Measurements from ENCODE around the gene CLECL1.
"Not testable (repeated sequence)": the region's sequence is repeated elsewhere in the genome, so short reads cannot be mapped to it uniquely, and the experiment has no call there.

The CLECL1 gene

GRCh38 chr12:9718968-9719367, 13.9 kb downstream of the CLECL1 start:
- no peak for DNase-seq

GRCh38 chr12:9717070-9717925, 15.6 kb downstream of the CLECL1 start:
- no peak for DNase-seq

- not testable (repeated sequence) for DNase-seq
These were observed 19.8 kb downstream of the CLECL1 start for GRCh38 chr12:9713032-9713558.

GRCh38 chr12:9711664-9712063, 21.2 kb downstream of the CLECL1 start:
- no peak for DNase-seq

GRCh38 chr12:9710584-9711375, 22.1 kb downstream of the CLECL1 start:
- no peak for DNase-seq

GRCh38 chr12:9708853-9709252, 24.0 kb downstream of the CLECL1 start:
- no peak for DNase-seq

- peak; percentile 70 for DNase-seq
These were observed 24.8 kb downstream of the CLECL1 start for GRCh38 chr12:9707864-9708808.

GRCh38 chr12:9707356-9707755, 25.5 kb downstream of the CLECL1 start:
- DNase-seq = no peak

- no peak for DNase-seq
These were observed 26.7 kb downstream of the CLECL1 start for GRCh38 chr12:9706086-9706685.

- DNase-seq = not testable (repeated sequence)
These were observed 28.3 kb downstream of the CLECL1 start for GRCh38 chr12:9704561-9704960.

GRCh38 chr12:9702255-9702654, 30.6 kb downstream of the CLECL1 start:
- DNase-seq = peak; percentile 45

GRCh38 chr12:9701380-9702154, 31.3 kb downstream of the CLECL1 start:
- DNase-seq = no peak

- no peak for DNase-seq
These were observed 32.3 kb downstream of the CLECL1 start for GRCh38 chr12:9700606-9700956.

GRCh38 chr12:9699898-9700605, 32.8 kb downstream of the CLECL1 start:
- DNase-seq = no peak

GRCh38 chr12:9699269-9699897, 33.5 kb downstream of the CLECL1 start:
- DNase-seq = no peak

- DNase-seq = no peak
These were observed 34.2 kb downstream of the CLECL1 start for GRCh38 chr12:9698681-9699080.

GRCh38 chr12:9697619-9698018, 35.3 kb downstream of the CLECL1 start:
- no peak for DNase-seq

GRCh38 chr12:9695661-9696060, 37.2 kb downstream of the CLECL1 start:
- DNase-seq = not testable (repeated sequence)

GRCh38 chr12:9695150-9695549, 37.7 kb downstream of the CLECL1 start:
- DNase-seq = not testable (repeated sequence)

- no peak for DNase-seq
These were observed 38.7 kb downstream of the CLECL1 start for GRCh38 chr12:9694241-9694640.

All from stimulated activated CD4-positive, alpha-beta T cell treated with anti-CD3 and anti-CD28 coated beads, Interleukin-1b, Interleukin-23, amount 100 ng/mL, for 48 hours (primary cell).